NCI-H2196 (cell line): ENCODE data around the gene ATP5PB.

Experiments
- DNase-seq: peaks from one replicate; lab custom pipeline; 2025; ENCODE audit not compliant: unreplicated experiment; lab: John Stamatoyannopoulos, UW

Gene ATP5PB

GRCh38 chr1:111474521-111474920 is 25.3 kb downstream of the ATP5PB start:
- no peak for DNase-seq

- no peak for DNase-seq
Observed at GRCh38 chr1:111475701-111476100, 26.4 kb downstream of the ATP5PB start.

GRCh38 chr1:111476214-111476613 is 26.9 kb downstream of the ATP5PB start:
- DNase-seq: no peak

- DNase-seq: no peak
Observed at GRCh38 chr1:111476761-111477309, 27.6 kb downstream of the ATP5PB start.

- no peak for DNase-seq
Observed at GRCh38 chr1:111480674-111481073, 31.4 kb downstream of the ATP5PB start.

- peak; percentile 71 for DNase-seq
Observed at GRCh38 chr1:111481387-111482221, 32.3 kb downstream of the ATP5PB start.

- no peak for DNase-seq
Observed at GRCh38 chr1:111483166-111483565, 33.9 kb downstream of the ATP5PB start.

GRCh38 chr1:111483876-111484275 is 34.6 kb downstream of the ATP5PB start:
- DNase-seq: no peak

- DNase-seq: no peak
Observed at GRCh38 chr1:111484391-111485026, 35.2 kb downstream of the ATP5PB start.

GRCh38 chr1:111486431-111486830 is 37.2 kb downstream of the ATP5PB start:
- DNase-seq: no peak

GRCh38 chr1:111487133-111487532 is 37.9 kb downstream of the ATP5PB start:
- no peak for DNase-seq

GRCh38 chr1:111488669-111489068 is 39.4 kb downstream of the ATP5PB start:
- no peak for DNase-seq

GRCh38 chr1:111489604-111490003 is 40.3 kb downstream of the ATP5PB start:
- no peak for DNase-seq

GRCh38 chr1:111490220-111490619 is 41.0 kb downstream of the ATP5PB start:
- DNase-seq: no peak

- DNase-seq: no peak
Observed at GRCh38 chr1:111491070-111491469, 41.8 kb downstream of the ATP5PB start.

GRCh38 chr1:111496398-111496797 is 47.1 kb downstream of the ATP5PB start:
- DNase-seq: no peak

- no peak for DNase-seq
Observed at GRCh38 chr1:111497592-111497991, 48.3 kb downstream of the ATP5PB start.

GRCh38 chr1:111499026-111499785 is 49.9 kb downstream of the ATP5PB start:
- DNase-seq: no peak

GRCh38 chr1:111501645-111502044 is 52.4 kb downstream of the ATP5PB start:
- DNase-seq: no peak

GRCh38 chr1:111503585-111504060 is 54.4 kb downstream of the ATP5PB start, which contains the start of the genes ADORA3 and TMIGD3:
Gene ADORA3, minus strand, starts transcription at chr1:111503633. Its CDS starts 279 bp downstream, at chr1:111503354.
Gene TMIGD3, minus strand, starts transcription at chr1:111503633. Its CDS starts 279 bp downstream, at chr1:111503354.
- DNase-seq: no peak

GRCh38 chr1:111504097-111504496 is 54.8 kb downstream of the ATP5PB start:
- no peak for DNase-seq
